ENCODE measurements around the gene OR2H2.
A peak's percentile ranks its signal among the peaks of the same experiment; 100 is the strongest.

The OR2H2 gene

GRCh38 chr6:29593199-29593855 lies 8.4 kb downstream of the OR2H2 start:
- no peak for DNase-seq

GRCh38 chr6:29596381-29596900 lies 11.5 kb downstream of the OR2H2 start:
- no peak for DNase-seq

GRCh38 chr6:29597184-29597583 lies 12.3 kb downstream of the OR2H2 start:
- no peak for DNase-seq

GRCh38 chr6:29598172-29598747 lies 13.3 kb downstream of the OR2H2 start:
- no peak for DNase-seq

- peak; percentile 64 for DNase-seq
Measured at GRCh38 chr6:29602564-29603361, 17.8 kb downstream of the OR2H2 start.

GRCh38 chr6:29603456-29603855 lies 18.5 kb downstream of the OR2H2 start:
- no peak for DNase-seq

GRCh38 chr6:29603930-29604329 lies 19.0 kb downstream of the OR2H2 start:
- DNase-seq: no peak

- no peak for DNase-seq
Measured at GRCh38 chr6:29608131-29608530, 23.2 kb downstream of the OR2H2 start.

GRCh38 chr6:29610540-29610939 lies 25.6 kb downstream of the OR2H2 start:
- no peak for DNase-seq

- no peak for DNase-seq
Measured at GRCh38 chr6:29611426-29611825, 26.5 kb downstream of the OR2H2 start.

GRCh38 chr6:29617782-29618554 lies 33.0 kb downstream of the OR2H2 start:
- DNase-seq: no peak

- DNase-seq: no peak
Measured at GRCh38 chr6:29619578-29620160, 34.7 kb downstream of the OR2H2 start.

GRCh38 chr6:29620630-29621029 lies 35.7 kb downstream of the OR2H2 start:
- no peak for DNase-seq

- DNase-seq: no peak
Measured at GRCh38 chr6:29624520-29624961, 39.6 kb downstream of the OR2H2 start.

GRCh38 chr6:29625337-29625930 lies 40.5 kb downstream of the OR2H2 start:
- no peak for DNase-seq

GRCh38 chr6:29626948-29627754 lies 42.2 kb downstream of the OR2H2 start:
- DNase-seq: no peak

GRCh38 chr6:29627755-29628418 lies 43.0 kb downstream of the OR2H2 start:
- peak; percentile 82 for DNase-seq

- peak; percentile 89 for DNase-seq
Measured at GRCh38 chr6:29628419-29629281, 43.7 kb downstream of the OR2H2 start.

- DNase-seq: no peak
Measured at GRCh38 chr6:29629571-29629970, 44.6 kb downstream of the OR2H2 start.

- no peak for DNase-seq
Measured at GRCh38 chr6:29630315-29630714, 45.4 kb downstream of the OR2H2 start.

All from NCI-H2227 treated with DMSO at 0.1 percent for 48 hours (cell line).